OCI-LY7 (cell line): ENCODE results near the gene TMEM169.

Experiments
- CTCF ChIP-seq: fragments of 200-600 bp; sonication (generic); conservative IDR thresholded peaks from 2 replicates; pipeline ENCODE4 v1.5.1; 2014; ENCODE audit warnings: mild to moderate bottlenecking, antibody characterized with exemption, low read length, moderate library complexity, mixed read lengths
- EZH2phosphoT487 ChIP-seq: fragments of 200-600 bp; sonication (generic); IDR thresholded peaks from 2 replicates; pipeline ENCODE4 v1.6.1; 2018; ENCODE audit warnings: low read depth, borderline replicate concordance, mild to moderate bottlenecking, mixed run types, antibody characterized with exemption, low read length, moderate library complexity, mixed read lengths

DNA sequence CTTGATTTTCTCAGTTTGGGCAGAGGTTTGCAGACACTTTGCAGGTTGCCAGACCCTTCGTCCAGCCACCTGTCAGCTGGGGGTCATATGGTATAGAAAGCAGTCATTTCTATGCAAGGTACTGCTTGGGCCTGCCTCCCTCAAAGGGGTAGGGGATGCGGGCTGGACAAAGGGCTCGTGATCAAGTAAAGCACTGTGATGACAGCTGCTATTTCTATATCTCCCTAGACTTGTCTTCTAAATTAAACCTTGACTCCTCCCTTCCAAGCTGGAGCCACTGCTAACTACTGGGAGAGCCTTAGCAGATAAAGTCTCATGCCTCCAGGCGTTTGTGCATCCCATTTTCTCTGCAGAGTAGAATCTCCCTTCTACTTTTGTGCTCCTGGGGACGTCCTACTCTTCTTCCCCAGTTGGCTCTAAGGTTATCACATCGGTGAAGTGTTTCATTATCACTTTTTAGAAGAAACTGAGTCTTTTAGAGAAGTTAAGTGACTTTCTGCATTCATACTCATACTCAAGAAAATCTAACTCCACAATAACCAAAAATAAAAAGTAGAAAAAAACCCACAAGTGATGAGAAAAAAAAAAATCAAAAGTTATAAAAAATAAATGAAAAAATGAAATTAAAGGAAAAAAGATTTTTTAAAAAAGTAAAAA, 26.7 kb downstream of the TMEM169 start:
- no peak for TF ChIP-seq CTCF
- TF ChIP-seq EZH2phosphoT487: no peak
